ENCODE results near the gene PHF1.

DNA sequence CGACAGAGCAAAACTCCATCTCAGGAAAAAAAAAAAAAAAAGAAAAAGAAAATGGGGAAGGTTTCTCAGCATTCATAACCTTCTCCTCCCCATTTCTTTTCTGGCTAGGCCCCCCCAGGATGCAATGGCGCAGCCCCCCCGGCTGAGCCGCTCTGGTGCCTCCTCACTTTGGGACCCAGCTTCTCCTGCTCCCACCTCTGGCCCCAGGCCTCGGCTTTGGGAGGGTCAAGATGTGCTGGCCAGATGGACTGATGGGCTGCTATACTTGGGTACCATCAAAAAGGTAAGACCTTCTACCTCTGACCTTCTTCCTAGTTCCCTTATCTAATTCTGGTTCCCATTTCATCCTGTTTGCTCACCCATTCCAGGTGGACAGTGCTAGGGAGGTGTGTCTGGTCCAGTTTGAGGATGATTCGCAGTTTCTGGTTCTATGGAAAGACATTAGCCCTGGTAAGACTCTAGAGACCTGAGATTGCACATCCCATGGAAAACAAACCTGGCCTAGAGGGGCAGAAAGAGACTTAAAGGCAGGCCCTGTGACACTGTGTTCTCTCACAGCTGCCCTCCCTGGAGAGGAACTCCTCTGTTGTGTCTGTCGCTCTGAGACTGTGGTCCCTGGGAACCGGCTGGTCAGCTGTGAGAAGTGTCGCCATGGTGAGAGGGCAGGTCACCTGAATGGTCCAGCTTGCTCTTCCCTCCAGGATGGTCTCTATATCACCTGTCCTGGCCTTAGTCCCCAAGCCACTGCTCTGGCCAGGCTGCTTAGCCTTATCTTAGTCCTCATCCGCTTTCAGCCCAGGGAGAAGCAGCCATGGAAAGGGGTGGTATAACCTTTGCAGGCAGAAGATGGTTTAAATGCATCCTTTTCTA lies 1.6 kb downstream of the PHF1 start:
- TF ChIP-seq, protein P1, sequence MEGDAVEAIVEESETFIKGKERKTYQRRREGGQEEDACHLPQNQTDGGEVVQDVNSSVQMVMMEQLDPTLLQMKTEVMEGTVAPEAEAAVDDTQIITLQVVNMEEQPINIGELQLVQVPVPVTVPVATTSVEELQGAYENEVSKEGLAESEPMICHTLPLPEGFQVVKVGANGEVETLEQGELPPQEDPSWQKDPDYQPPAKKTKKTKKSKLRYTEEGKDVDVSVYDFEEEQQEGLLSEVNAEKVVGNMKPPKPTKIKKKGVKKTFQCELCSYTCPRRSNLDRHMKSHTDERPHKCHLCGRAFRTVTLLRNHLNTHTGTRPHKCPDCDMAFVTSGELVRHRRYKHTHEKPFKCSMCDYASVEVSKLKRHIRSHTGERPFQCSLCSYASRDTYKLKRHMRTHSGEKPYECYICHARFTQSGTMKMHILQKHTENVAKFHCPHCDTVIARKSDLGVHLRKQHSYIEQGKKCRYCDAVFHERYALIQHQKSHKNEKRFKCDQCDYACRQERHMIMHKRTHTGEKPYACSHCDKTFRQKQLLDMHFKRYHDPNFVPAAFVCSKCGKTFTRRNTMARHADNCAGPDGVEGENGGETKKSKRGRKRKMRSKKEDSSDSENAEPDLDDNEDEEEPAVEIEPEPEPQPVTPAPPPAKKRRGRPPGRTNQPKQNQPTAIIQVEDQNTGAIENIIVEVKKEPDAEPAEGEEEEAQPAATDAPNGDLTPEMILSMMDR (IDR thresholded peaks at IDR 0.05): no peak
- TF ChIP-seq POLR2AphosphoS5 (IDR thresholded peaks at IDR 0.05) (no peak), POLR2A (IDR thresholded peaks at IDR 0.05; ENCODE audit: low read depth) (no peak), EP300 (IDR thresholded peaks at IDR 0.05) (no peak)

All from esophagus muscularis mucosa (tissue), 4 donors.